A549 (cell line): ENCODE measurements around the gene CCDC106. TPM values are rescaled to one million over a fixed set of nuclear protein-coding genes. Genes with fewer than 3 reads are reported as not detected.

Experiments
- ATAC-seq, 2 experiments: fragments of 200-7000 bp in 1 of 2; fragments of >200 bp in 1 of 2; cut with Nextera tagmentation in 1 of 2; cut with Tn5 transposase in 1 of 2; 3 replicates each; pipeline versions ENCODE4 v1.8.0 to v1.9.1; 2018 to 2020; ENCODE audit warnings: mild to moderate bottlenecking in 1 of 2, moderate library complexity in 1 of 2
- CTCF ChIA-PET: fragments of 300-600 bp; sonication (Branson Sonifier 250); formaldehyde crosslinking; extraction: SDS; loops from one replicate; lab custom pipeline; 2021; ENCODE audit warnings: antibody characterized with exemption, inconsistent platforms; lab: Yijun Ruan, JAX
- POLR2A ChIA-PET: fragments of 350-600 bp; formaldehyde crosslinking; extraction: SDS; loops from one replicate; lab custom pipeline; 2021; ENCODE audit warnings: antibody characterized with exemption, inconsistent platforms; lab: Yijun Ruan, JAX
- DNase-seq, 2 experiments: peaks; one replicate each; pipeline versions ENCODE4 v3.0.0 to v3.0.0-alpha.2; 2011 to 2016; ENCODE audit warnings: low read depth in 1 of 2, low spot score in 1 of 2
- FAIRE-seq: peaks from 2 replicates; lab custom pipeline; 2011; peaks lifted over from hg19 to GRCh38; lab: Jason Lieb, UNC
- H3K27ac ChIP-seq, 2 experiments: fragments of >200 bp; sonication (Bioruptor Twin); formaldehyde crosslinking; 3 replicates each; pipeline ENCODE4 v1.5.1; 2016 to 2017
- H3K4me1 ChIP-seq: fragments of >200 bp; sonication (Bioruptor Twin); formaldehyde crosslinking; 3 replicates; pipeline ENCODE4 v1.6.1; 2016
- H3K4me2 ChIP-seq: fragments of >200 bp; sonication (Bioruptor Twin); formaldehyde crosslinking; 3 replicates; pipeline ENCODE4 v1.6.1; 2016
- H3K4me3 ChIP-seq: fragments of >200 bp; sonication (Bioruptor Twin); formaldehyde crosslinking; 3 replicates; pipeline ENCODE4 v1.5.1; 2016
- H3K9me3 ChIP-seq: fragments of >200 bp; sonication (Bioruptor Twin); formaldehyde crosslinking; 3 replicates; pipeline ENCODE4 v1.6.1; 2016
- CHD2 ChIP-seq: fragments of 150-350 bp; IDR thresholded peaks from 2 replicates; pipeline ENCODE4 v1.6.1; 2014; ENCODE audit warnings: low read length; ENCODE audit not compliant: partially characterized antibody
- EHF ChIP-seq: fragments of 250-450 bp; sonication (Bioruptor Pico); IDR thresholded peaks from 2 replicates; pipeline ENCODE4 v1.5.0; 2020; ENCODE audit warnings: mild to moderate bottlenecking
- EHMT2 ChIP-seq: fragments of 200-600 bp; sonication (generic); IDR thresholded peaks from 2 replicates; pipeline ENCODE4 v1.6.1; 2016; ENCODE audit warnings: antibody characterized with exemption, low read depth, mild to moderate bottlenecking, moderate library complexity
- EP300 ChIP-seq, 2 experiments: fragments of >200 bp; sonication (Bioruptor Twin); formaldehyde crosslinking; IDR thresholded peaks; 2 replicates in 1 of 2; 3 replicates in 1 of 2; pipeline ENCODE4 v1.6.1; 2016 to 2017
- HES2 ChIP-seq: fragments of >200 bp; sonication (Bioruptor Twin); formaldehyde crosslinking; IDR thresholded peaks from 2 replicates; pipeline ENCODE4 v1.6.1; 2016
- HMGXB4 ChIP-seq: fragments of 250-450 bp; sonication (Bioruptor Pico); IDR thresholded peaks from 2 replicates; pipeline ENCODE4 v1.5.0; 2021; ENCODE audit warnings: mild to moderate bottlenecking, moderate library complexity, borderline replicate concordance
- HOXB5 ChIP-seq: fragments of 250-450 bp; sonication (Bioruptor Pico); IDR thresholded peaks from 2 replicates; pipeline ENCODE4 v1.5.0; 2020; ENCODE audit warnings: mild to moderate bottlenecking, moderate library complexity
- JUN ChIP-seq, 2 experiments: fragments of >200 bp; sonication (Bioruptor Twin); formaldehyde crosslinking; IDR thresholded peaks; 2 replicates in 1 of 2; 3 replicates in 1 of 2; pipeline ENCODE4 v1.6.1; 2016 to 2017
- JUNB ChIP-seq: fragments of >200 bp; sonication (Bioruptor Twin); formaldehyde crosslinking; IDR thresholded peaks from 2 replicates; pipeline ENCODE4 v1.6.1; 2016
- KDM5A ChIP-seq: fragments of 200-600 bp; sonication (generic); IDR thresholded peaks from 2 replicates; pipeline ENCODE4 v1.6.1; 2016; ENCODE audit warnings: antibody characterized with exemption, mild to moderate bottlenecking
- MAFK ChIP-seq: fragments of 450-650 bp; IDR thresholded peaks from 2 replicates; pipeline ENCODE4 v1.6.1; 2014; ENCODE audit not compliant: partially characterized antibody
- MYC ChIP-seq: IDR thresholded peaks from 2 replicates; pipeline ENCODE4 v1.6.1; 2012; ENCODE audit warnings: mild to moderate bottlenecking, inconsistent platforms, low read length, improper control_type of control experiment, borderline replicate concordance
- NPAS2 ChIP-seq: fragments of 250-450 bp; sonication (Bioruptor Pico); IDR thresholded peaks from 2 replicates; pipeline ENCODE4 v1.8.0; 2022; ENCODE audit warnings: mild to moderate bottlenecking, moderate library complexity, borderline replicate concordance
- POLR2A ChIP-seq: IDR thresholded peaks from 2 replicates; pipeline ENCODE4 v1.6.1; 2012; ENCODE audit warnings: mild to moderate bottlenecking, low read length
- RARB ChIP-seq: fragments of 250-450 bp; sonication (Bioruptor Pico); IDR thresholded peaks from 2 replicates; pipeline ENCODE4 v1.8.0; 2021; ENCODE audit warnings: mild to moderate bottlenecking, moderate library complexity
- REST ChIP-seq: fragments of 200-600 bp; sonication (generic); IDR thresholded peaks from 2 replicates; pipeline ENCODE4 v1.6.1; 2016; ENCODE audit warnings: antibody characterized with exemption, mild to moderate bottlenecking, moderate library complexity
- TP53 ChIP-seq: fragments of 250-450 bp; sonication (Bioruptor Pico); IDR thresholded peaks from 2 replicates; pipeline ENCODE4 v1.5.0; 2021; ENCODE audit warnings: mild to moderate bottlenecking, moderate library complexity
- WGBS: methylation state at CpG from one replicate; pipeline ENCODE4 v1.1.6; 2017; ENCODE audit errors: missing lambda C conversion rate; 5-methylcytosine and 5-hydroxymethylcytosine counted together
- polyA plus RNA-seq, 4 experiments: library from polyadenylated mRNA; depleted of rRNA in 3 of 4; stranded (reverse); fragments of >200 nt; fragmentation: RNase III in 1 of 4; extraction: RNeasy Plus Mini Kit Qiagen cat#74134 plus additional on column Dnase treatment in 1 of 4; gene quantifications; 2 replicates in 3 of 4; 3 replicates in 1 of 4; pipeline ENCODE4 v1.2.3, GENCODE V29; 2011 to 2017
- TF ChIP-seq, protein P1 (sequence below): fragments of 150-350 bp; IDR thresholded peaks from 2 replicates; pipeline ENCODE4 v1.6.1; 2014; ENCODE audit warnings: low read depth, mild to moderate bottlenecking, low read length
- TF ChIP-seq, protein P2 (sequence below): fragments of >200 bp; sonication (Bioruptor Twin); formaldehyde crosslinking; IDR thresholded peaks from 3 replicates; pipeline ENCODE4 v1.5.1; 2016
- TF ChIP-seq, protein P3 (sequence below): fragments of >200 bp; sonication (Bioruptor Twin); formaldehyde crosslinking; IDR thresholded peaks from 3 replicates; pipeline ENCODE4 v1.6.1; 2016
- TF ChIP-seq, protein P4 (sequence below): IDR thresholded peaks from 2 replicates; pipeline ENCODE4 v1.6.1; 2012

CCDC106 gene
- polyA plus RNA-seq, 2 of the 4 experiments (the other 2 are of a cell fraction), result 5.2 to 17.6 TPM

DNA sequence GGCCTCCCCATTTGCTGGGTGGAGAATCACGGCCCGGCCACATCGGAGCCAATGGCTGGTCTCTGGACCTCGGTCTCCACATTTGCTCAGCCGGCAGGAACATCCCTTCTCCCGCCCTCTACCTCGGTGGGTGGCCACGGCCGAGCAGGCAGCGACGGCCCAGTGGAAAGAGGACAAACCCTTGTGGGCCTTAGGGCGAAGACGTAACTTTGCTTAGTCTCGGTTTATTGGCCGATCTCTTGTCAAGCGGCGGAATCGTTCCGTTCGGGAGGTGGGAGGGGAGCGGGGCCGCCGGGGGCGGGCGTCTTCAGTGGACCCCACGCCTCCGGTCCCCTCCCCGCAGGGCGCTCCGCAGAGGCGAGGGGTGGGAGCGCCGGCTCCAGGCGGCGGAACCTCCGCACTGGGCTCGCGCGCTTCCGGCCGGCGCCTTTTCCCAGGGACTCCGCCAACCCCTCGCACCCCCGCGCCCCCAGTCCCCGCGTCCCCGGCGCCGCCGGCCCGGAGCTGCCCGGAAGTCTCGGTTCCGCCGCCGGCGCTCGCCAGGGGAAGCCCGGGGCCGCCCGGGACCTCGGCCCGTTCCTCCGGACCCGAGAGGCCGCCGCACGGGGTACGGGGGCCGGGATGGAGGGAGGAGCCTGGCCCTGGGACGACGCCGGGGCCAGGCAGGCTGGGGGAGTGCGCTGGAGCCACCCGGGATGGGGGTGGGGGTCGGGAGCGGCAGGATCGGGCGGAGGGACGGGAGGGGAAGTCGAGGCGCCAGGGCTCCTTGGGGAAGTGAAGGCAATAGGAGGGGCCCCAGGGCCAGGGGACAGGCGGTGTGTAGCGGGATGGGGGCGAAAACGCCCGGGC is 7.2 kb upstream of the CCDC106 start, which contains the start of gene ZNF580 (continued):
- TF ChIP-seq HOXB5 (CRISPR knock-in tag), result no peak
- TF ChIP-seq HMGXB4 (CRISPR knock-in tag), result no peak
- no peak for TF ChIP-seq NPAS2 (CRISPR knock-in tag)
- no peak for TF ChIP-seq MAFK
- TF ChIP-seq, protein P1, sequence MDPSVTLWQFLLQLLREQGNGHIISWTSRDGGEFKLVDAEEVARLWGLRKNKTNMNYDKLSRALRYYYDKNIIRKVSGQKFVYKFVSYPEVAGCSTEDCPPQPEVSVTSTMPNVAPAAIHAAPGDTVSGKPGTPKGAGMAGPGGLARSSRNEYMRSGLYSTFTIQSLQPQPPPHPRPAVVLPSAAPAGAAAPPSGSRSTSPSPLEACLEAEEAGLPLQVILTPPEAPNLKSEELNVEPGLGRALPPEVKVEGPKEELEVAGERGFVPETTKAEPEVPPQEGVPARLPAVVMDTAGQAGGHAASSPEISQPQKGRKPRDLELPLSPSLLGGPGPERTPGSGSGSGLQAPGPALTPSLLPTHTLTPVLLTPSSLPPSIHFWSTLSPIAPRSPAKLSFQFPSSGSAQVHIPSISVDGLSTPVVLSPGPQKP, result no peak
- no peak for TF ChIP-seq JUNB
- 0 out of 2 replicates have a peak, but pooled peaks have one; percentile 5 for TF ChIP-seq KDM5A
- TF ChIP-seq MYC, result no peak
- TF ChIP-seq, protein P2, sequence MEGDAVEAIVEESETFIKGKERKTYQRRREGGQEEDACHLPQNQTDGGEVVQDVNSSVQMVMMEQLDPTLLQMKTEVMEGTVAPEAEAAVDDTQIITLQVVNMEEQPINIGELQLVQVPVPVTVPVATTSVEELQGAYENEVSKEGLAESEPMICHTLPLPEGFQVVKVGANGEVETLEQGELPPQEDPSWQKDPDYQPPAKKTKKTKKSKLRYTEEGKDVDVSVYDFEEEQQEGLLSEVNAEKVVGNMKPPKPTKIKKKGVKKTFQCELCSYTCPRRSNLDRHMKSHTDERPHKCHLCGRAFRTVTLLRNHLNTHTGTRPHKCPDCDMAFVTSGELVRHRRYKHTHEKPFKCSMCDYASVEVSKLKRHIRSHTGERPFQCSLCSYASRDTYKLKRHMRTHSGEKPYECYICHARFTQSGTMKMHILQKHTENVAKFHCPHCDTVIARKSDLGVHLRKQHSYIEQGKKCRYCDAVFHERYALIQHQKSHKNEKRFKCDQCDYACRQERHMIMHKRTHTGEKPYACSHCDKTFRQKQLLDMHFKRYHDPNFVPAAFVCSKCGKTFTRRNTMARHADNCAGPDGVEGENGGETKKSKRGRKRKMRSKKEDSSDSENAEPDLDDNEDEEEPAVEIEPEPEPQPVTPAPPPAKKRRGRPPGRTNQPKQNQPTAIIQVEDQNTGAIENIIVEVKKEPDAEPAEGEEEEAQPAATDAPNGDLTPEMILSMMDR, result 0 out of 3 replicates have a peak, but pooled peaks have one; percentile 10
- TF ChIP-seq, all 56 proteins: peak for 11

GRCh38 chr19:55641426-55642152 is 6.4 kb upstream of the CCDC106 start:
- FAIRE-seq (no peak), DNase-seq (peak; percentile 63 to 68)
- WGBS, result 3% methylated on average over 24 of the region's 25 CpGs
- Histone ChIP-seq H3K27ac (peak overlapping the region; percentile 92 to 97), H3K4me3 (peak overlapping the region; percentile 63), H3K4me1 (peaks cover 29% of the 10 kb centered on the region), H3K4me2 (peak overlapping the region; percentile 100)
- TF ChIP-seq, protein P3, sequence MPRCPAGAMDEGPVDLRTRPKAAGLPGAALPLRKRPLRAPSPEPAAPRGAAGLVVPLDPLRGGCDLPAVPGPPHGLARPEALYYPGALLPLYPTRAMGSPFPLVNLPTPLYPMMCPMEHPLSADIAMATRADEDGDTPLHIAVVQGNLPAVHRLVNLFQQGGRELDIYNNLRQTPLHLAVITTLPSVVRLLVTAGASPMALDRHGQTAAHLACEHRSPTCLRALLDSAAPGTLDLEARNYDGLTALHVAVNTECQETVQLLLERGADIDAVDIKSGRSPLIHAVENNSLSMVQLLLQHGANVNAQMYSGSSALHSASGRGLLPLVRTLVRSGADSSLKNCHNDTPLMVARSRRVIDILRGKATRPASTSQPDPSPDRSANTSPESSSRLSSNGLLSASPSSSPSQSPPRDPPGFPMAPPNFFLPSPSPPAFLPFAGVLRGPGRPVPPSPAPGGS, result 0 out of 3 replicates have a peak, but pooled peaks have one; percentile 20
- TF ChIP-seq EP300 (IDR thresholded peaks at IDR 0.05) (no peak; a peak in 1 of 5 replicates), POLR2A (peak; percentile 2; the same call in 1 of the 2 replicates), CHD2 (no peak), TP53 (CRISPR knock-in tag) (no peak), HES2 (no peak), HOXB5 (CRISPR knock-in tag) (no peak), JUN (IDR thresholded peaks at IDR 0.05) (no peak; a peak in 1 of 5 replicates), REST (no peak), EHMT2 (no peak), EHF (no peak), RARB (no peak)
- TF ChIP-seq, protein P4, sequence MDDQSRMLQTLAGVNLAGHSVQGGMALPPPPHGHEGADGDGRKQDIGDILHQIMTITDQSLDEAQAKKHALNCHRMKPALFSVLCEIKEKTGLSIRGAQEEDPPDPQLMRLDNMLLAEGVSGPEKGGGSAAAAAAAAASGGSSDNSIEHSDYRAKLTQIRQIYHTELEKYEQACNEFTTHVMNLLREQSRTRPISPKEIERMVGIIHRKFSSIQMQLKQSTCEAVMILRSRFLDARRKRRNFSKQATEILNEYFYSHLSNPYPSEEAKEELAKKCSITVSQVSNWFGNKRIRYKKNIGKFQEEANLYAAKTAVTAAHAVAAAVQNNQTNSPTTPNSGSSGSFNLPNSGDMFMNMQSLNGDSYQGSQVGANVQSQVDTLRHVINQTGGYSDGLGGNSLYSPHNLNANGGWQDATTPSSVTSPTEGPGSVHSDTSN, result peak; percentile 72
- TF ChIP-seq, all 56 proteins: peak for 3
- ATAC-seq, result peak; percentile 14 to 23
- ChIA-PET CTCF (interaction anchor here (1.9 to 6.3 kb wide), 4 partner anchors 9 to 137 kb away, joined by 5 to 70 read pairs (median 16); no protein-coding TSS in a partner anchor), POLR2A (interaction anchor here (0.6 to 4.1 kb wide), 4 partner anchors 9 to 406 kb away, joined by 3 to 25 read pairs (median 4); partner anchors contain the start of gene U2AF2)
- no peaks in the 10 kb centered on the region for H3K9me3 ChIP-seq
